HCT116 (cell line): ENCODE measurements around the gene UQCC2. TPM values are rescaled to one million over a fixed set of nuclear protein-coding genes. Genes with fewer than 3 reads are reported as not detected.

Experiments used
- ATAC-seq: fragments of 200-7000 bp; cut with Tn5 transposase; 2 replicates; pipeline ENCODE4 v1.9.1; 2020; ENCODE audit warnings: mild to moderate bottlenecking, moderate library complexity
- BruUV-seq: library from RNA; stranded (reverse); fragments of 400-500 nt; replicated peaks from 2 replicates; lab custom pipeline; 2021; lab: Mats Ljungman, UMichigan
- CTCF ChIA-PET: fragments of 300-600 bp; sonication (Branson Sonifier 250); formaldehyde crosslinking; loops from one replicate; lab custom pipeline; 2021; ENCODE audit warnings: antibody characterized with exemption; lab: Charles Lee
- POLR2A ChIA-PET: fragments of 300-600, 350-600 bp; sonication (Branson Sonifier 250); formaldehyde crosslinking; loops from one replicate; lab custom pipeline; 2021; ENCODE audit warnings: antibody characterized with exemption; lab: Charles Lee
- RAD21 ChIA-PET, 2 experiments: fragments of 300-600 bp; sonication (Branson Sonifier 250); formaldehyde crosslinking; loops; one replicate each; lab custom pipeline; 2023; ENCODE audit warnings: low total read pairs in 2 of 2; ENCODE audit not compliant: uncharacterized antibody in 2 of 2, unreplicated experiment in 2 of 2, low non-redundant PET in 1 of 2; lab: Charles Lee
- DNase-seq: peaks from one replicate; pipeline ENCODE4 v3.0.0-alpha.2; 2010; ENCODE audit warnings: low read depth, low spot score
- H2AFZ ChIP-seq: fragments of 200-600 bp; shearing (Covaris generic), sonication (generic); 2 replicates; pipeline ENCODE4 v1.6.1; 2017; ENCODE audit warnings: low read depth, mixed run types, mixed read lengths, antibody characterized with exemption, low read length; ENCODE audit not compliant: poor library complexity, severe bottlenecking
- H3K27ac ChIP-seq: 2 replicates; pipeline ENCODE4 v1.5.1; 2012; ENCODE audit warnings: low read depth, low read length
- H3K27me3 ChIP-seq: fragments of 200-600 bp; sonication (generic); 2 replicates; pipeline ENCODE4 v1.6.1; 2016; ENCODE audit warnings: mixed run types, low read length, mixed read lengths; ENCODE audit not compliant: insufficient read depth
- H3K36me3 ChIP-seq, 2 experiments: fragments of 200-500 bp in 1 of 2; fragments of 200-600 bp in 1 of 2; sonication (Bioruptor generic) in 1 of 2; sonication (generic) in 1 of 2; 2 replicates each; pipeline versions ENCODE4 v1.5.1 to v1.6.1; 2014 to 2016; ENCODE audit warnings: low read length in 2 of 2, inconsistent platforms in 1 of 2, mixed read lengths in 1 of 2, mixed run types in 1 of 2; ENCODE audit not compliant: insufficient read depth in 2 of 2, control insufficient read depth in 1 of 2
- H3K4me1 ChIP-seq, 2 experiments: fragments of 200-600 bp in 1 of 2; sonication (generic) in 1 of 2; 2 replicates each; pipeline versions ENCODE4 v1.5.1 to v1.6.1; 2012 to 2017; ENCODE audit warnings: low read length in 2 of 2, inconsistent platforms in 1 of 2, mild to moderate bottlenecking in 1 of 2, mixed read lengths in 1 of 2, mixed run types in 1 of 2, moderate library complexity in 1 of 2; ENCODE audit not compliant: insufficient read depth in 2 of 2, control insufficient read depth in 1 of 2
- H3K4me2 ChIP-seq: fragments of 200-600 bp; sonication (generic); 2 replicates; pipeline ENCODE4 v1.6.1; 2017; ENCODE audit warnings: mixed run types, low read length, mixed read lengths
- H3K4me3 ChIP-seq, 2 experiments: fragments of 200-600 bp in 1 of 2; sonication (generic) in 1 of 2; replicated peaks in 1 of 2; 2 replicates each; pipeline ENCODE4 v1.5.1; 2011 to 2016; ENCODE audit warnings: low read length in 2 of 2, control low read depth in 1 of 2, low read depth in 1 of 2, mild to moderate bottlenecking in 1 of 2, mixed read lengths in 1 of 2, mixed run types in 1 of 2
- H3K79me2 ChIP-seq: fragments of 200-600 bp; sonication (generic); 2 replicates; pipeline ENCODE4 v1.6.1; 2017; ENCODE audit warnings: mild to moderate bottlenecking, mixed run types, low read length, moderate library complexity, mixed read lengths; ENCODE audit not compliant: insufficient read depth
- H3K9ac ChIP-seq: fragments of 200-600 bp; sonication (generic); 2 replicates; pipeline ENCODE4 v1.6.1; 2016; ENCODE audit warnings: low read length, mixed read lengths
- H3K9me2 ChIP-seq: fragments of 200-600 bp; sonication (generic), shearing (Covaris generic); 2 replicates; pipeline ENCODE4 v1.6.1; 2017; ENCODE audit warnings: mixed run types, mild to moderate bottlenecking, moderate library complexity; ENCODE audit not compliant: insufficient read depth
- H3K9me3 ChIP-seq, 2 experiments: fragments of 200-500 bp in 1 of 2; fragments of 200-600 bp in 1 of 2; sonication (Bioruptor generic) in 1 of 2; sonication (generic) in 1 of 2; 2 replicates each; pipeline ENCODE4 v1.6.1; 2014 to 2017; ENCODE audit warnings: low read length in 2 of 2, mixed read lengths in 2 of 2, inconsistent platforms in 1 of 2, low read depth in 1 of 2, mild to moderate bottlenecking in 1 of 2, mixed run types in 1 of 2, moderate library complexity in 1 of 2; ENCODE audit not compliant: control insufficient read depth in 1 of 2, insufficient read depth in 1 of 2
- H4K20me1 ChIP-seq: fragments of 200-600 bp; sonication (generic), shearing (Covaris generic); 2 replicates; pipeline ENCODE4 v1.6.1; 2017; ENCODE audit warnings: mixed run types, mild to moderate bottlenecking, moderate library complexity; ENCODE audit not compliant: insufficient read depth
- ATF3 ChIP-seq: IDR thresholded peaks from 2 replicates; pipeline ENCODE4 v1.6.1; 2012
- CEBPB ChIP-seq: IDR thresholded peaks from 2 replicates; pipeline ENCODE4 v1.6.1; 2012; ENCODE audit warnings: low read depth
- CTCF ChIP-seq, 3 experiments: fragments of 200-600 bp in 1 of 3; sonication (generic) in 1 of 3; IDR thresholded peaks in 2 of 3; conservative IDR thresholded peaks in 1 of 3; 2 replicates each; pipeline ENCODE4 v1.5.1; 2012 to 2017; ENCODE audit warnings: low read depth in 2 of 3, low read length in 2 of 3, antibody characterized with exemption in 1 of 3, borderline replicate concordance in 1 of 3, control low read depth in 1 of 3, mild to moderate bottlenecking in 1 of 3, mixed read lengths in 1 of 3, mixed run types in 1 of 3, moderate library complexity in 1 of 3; ENCODE audit not compliant: insufficient read depth in 1 of 3
- EGR1 ChIP-seq: IDR thresholded peaks from 2 replicates; pipeline ENCODE4 v1.6.1; 2012; ENCODE audit warnings: low read depth
- ELF1 ChIP-seq: IDR thresholded peaks from 2 replicates; pipeline ENCODE4 v1.6.1; 2012; ENCODE audit warnings: low read depth, borderline replicate concordance
- EZH2 ChIP-seq: fragments of 200-600 bp; sonication (generic); IDR thresholded peaks from 2 replicates; pipeline ENCODE4 v1.6.1; 2017; ENCODE audit warnings: antibody characterized with exemption, mixed run types
- FOSL1 ChIP-seq: IDR thresholded peaks from 2 replicates; pipeline ENCODE4 v1.6.1; 2012; ENCODE audit warnings: low read depth
- JUND ChIP-seq: IDR thresholded peaks from 2 replicates; pipeline ENCODE4 v1.6.1; 2012
- MAX ChIP-seq: IDR thresholded peaks from 2 replicates; pipeline ENCODE4 v1.6.1; 2012
- POLR2A ChIP-seq: IDR thresholded peaks from 2 replicates; pipeline ENCODE4 v1.7.0; 2011; ENCODE audit warnings: borderline replicate concordance; ENCODE audit not compliant: insufficient read depth, insufficient read length; ENCODE audit errors: extremely low read depth
- RAD21 ChIP-seq: IDR thresholded peaks from 2 replicates; pipeline ENCODE4 v1.6.1; 2012; ENCODE audit warnings: low read depth, mild to moderate bottlenecking
- REST ChIP-seq: IDR thresholded peaks from 2 replicates; pipeline ENCODE4 v1.6.1; 2012; ENCODE audit warnings: low read depth
- SP1 ChIP-seq: IDR thresholded peaks from 2 replicates; pipeline ENCODE4 v1.6.1; 2012; ENCODE audit warnings: low read depth
- SRF ChIP-seq: IDR thresholded peaks from 2 replicates; pipeline ENCODE4 v1.6.1; 2012; ENCODE audit warnings: low read depth
- TCF7L2 ChIP-seq: IDR thresholded peaks from 2 replicates; pipeline ENCODE4 v1.7.0; 2011; ENCODE audit warnings: borderline replicate concordance, inconsistent platforms; ENCODE audit not compliant: insufficient read depth, insufficient read length; ENCODE audit errors: extremely low read depth
- YY1 ChIP-seq: IDR thresholded peaks from 2 replicates; pipeline ENCODE4 v1.6.1; 2011; ENCODE audit warnings: low read length, low read depth, moderate library complexity, mild to moderate bottlenecking; ENCODE audit not compliant: insufficient replicate concordance; ENCODE audit errors: extremely low read depth
- ZFX ChIP-seq: fragments of 450-650 bp; IDR thresholded peaks from 2 replicates; pipeline ENCODE4 v1.6.1; 2017
- intact Hi-C: fragments of 100-400 bp; cut with micrococcal nuclease; formaldehyde crosslinking; loops from 2 replicates; pipeline ENCODE4 v1.10.0; 2022
- total RNA-seq: library from RNA; stranded (reverse); gene quantifications from one replicate; pipeline ENCODE4 v1.2.1, GENCODE V29; 2021; ENCODE audit not compliant: unreplicated experiment
- TF ChIP-seq, protein P1 (sequence below): IDR thresholded peaks from 2 replicates; pipeline ENCODE4 v1.6.1; 2011; ENCODE audit warnings: mild to moderate bottlenecking, low read length, moderate library complexity; ENCODE audit not compliant: insufficient replicate concordance; ENCODE audit errors: extremely low read depth

Gene UQCC2
- total RNA-seq, 1 experiment from 2014 or later: 95.1 TPM

GRCh38 chr6:33663028-33663427 lies 48.5 kb downstream of the UQCC2 start:
- no peak overlapping the region for H3K4me2 ChIP-seq
- H3K9ac ChIP-seq: no peak overlapping the region
- intact Hi-C loops: no loop called here
- ChIA-PET POLR2A (no interaction called here), CTCF (no interaction called here), RAD21 (no interaction called here)
- H3K9me3 ChIP-seq: no peaks in the 10 kb centered on the region
- H3K27ac ChIP-seq: no peak overlapping the region
- H3K4me1 ChIP-seq: peaks cover 0 to under 1% of the 10 kb centered on the region in 2 experiments; a peak in 1 of 4 replicates
- DNase-seq: no peak
- ATAC-seq: peak; percentile 10; the same call in 1 of the 2 replicates
- no peaks in the 10 kb centered on the region for H3K27me3 ChIP-seq
- no peak overlapping the region for H3K4me3 ChIP-seq
- no peak overlapping the region for H2AFZ ChIP-seq
- BruUV-seq: no TSS peak
- no peaks in the 10 kb centered on the region for H4K20me1 ChIP-seq
- H3K36me3 ChIP-seq: peaks cover 28 to 29% of the 10 kb centered on the region in 2 experiments; a peak in 3 of 4 replicates
- TF ChIP-seq CEBPB (no peak), TCF7L2 (no peak), FOSL1 (no peak), CTCF (IDR thresholded peaks at IDR 0.05 in 2 of 3, conservative IDR thresholded peaks at IDR 0.05 in 1 of 3; ENCODE audit: borderline replicate concordance in 1 of 3, insufficient read depth in 1 of 3, low read depth in 2 of 3, low read length in 2 of 3) (no peak), SP1 (no peak), SRF (no peak), EZH2 (no peak), RAD21 (no peak), ELF1 (no peak), JUND (no peak), YY1 (no peak), POLR2A (no peak), REST (no peak), ATF3 (no peak), EGR1 (no peak), MAX (no peak), ZFX (no peak)
- TF ChIP-seq, protein P1, sequence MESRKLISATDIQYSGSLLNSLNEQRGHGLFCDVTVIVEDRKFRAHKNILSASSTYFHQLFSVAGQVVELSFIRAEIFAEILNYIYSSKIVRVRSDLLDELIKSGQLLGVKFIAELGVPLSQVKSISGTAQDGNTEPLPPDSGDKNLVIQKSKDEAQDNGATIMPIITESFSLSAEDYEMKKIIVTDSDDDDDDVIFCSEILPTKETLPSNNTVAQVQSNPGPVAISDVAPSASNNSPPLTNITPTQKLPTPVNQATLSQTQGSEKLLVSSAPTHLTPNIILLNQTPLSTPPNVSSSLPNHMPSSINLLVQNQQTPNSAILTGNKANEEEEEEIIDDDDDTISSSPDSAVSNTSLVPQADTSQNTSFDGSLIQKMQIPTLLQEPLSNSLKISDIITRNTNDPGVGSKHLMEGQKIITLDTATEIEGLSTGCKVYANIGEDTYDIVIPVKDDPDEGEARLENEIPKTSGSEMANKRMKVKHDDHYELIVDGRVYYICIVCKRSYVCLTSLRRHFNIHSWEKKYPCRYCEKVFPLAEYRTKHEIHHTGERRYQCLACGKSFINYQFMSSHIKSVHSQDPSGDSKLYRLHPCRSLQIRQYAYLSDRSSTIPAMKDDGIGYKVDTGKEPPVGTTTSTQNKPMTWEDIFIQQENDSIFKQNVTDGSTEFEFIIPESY: no peak
- TF ChIP-seq, all 23 proteins: peak for 0
- Histone ChIP-seq H3K79me2 (no peaks in the 10 kb centered on the region), H3K9me2 (no peaks in the 10 kb centered on the region)
